ENCODE measurements around the gene RP2.

The RP2 gene

GRCh38 chrX:46836701-46837557 lies at the start of gene RP2:
RP2 (plus strand) TSS chrX:46837043; CDS start chrX:46837101, 58 bp downstream.
- DNase-seq = peak; percentile 94

- peak; percentile 42 for DNase-seq
These were observed 47.9 kb upstream of the RP2 start for GRCh38 chrX:46788902-46789301.

GRCh38 chrX:46791927-46792809 lies 44.7 kb upstream of the RP2 start:
- peak; percentile 83 for DNase-seq

GRCh38 chrX:46792810-46793188 lies 44.0 kb upstream of the RP2 start:
- DNase-seq = no peak

GRCh38 chrX:46793386-46794143 lies 43.3 kb upstream of the RP2 start:
- no peak for DNase-seq

- peak; percentile 46 for DNase-seq
These were observed 40.2 kb upstream of the RP2 start for GRCh38 chrX:46796574-46797191.

GRCh38 chrX:46803140-46803539 lies 33.7 kb upstream of the RP2 start:
- DNase-seq = no peak

- no peak for DNase-seq
These were observed 31.6 kb upstream of the RP2 start for GRCh38 chrX:46805270-46805669.

GRCh38 chrX:46811121-46811520 lies 25.7 kb upstream of the RP2 start:
- no peak for DNase-seq

- DNase-seq = peak; percentile 61
These were observed 24.4 kb upstream of the RP2 start for GRCh38 chrX:46812445-46812844.

- no peak for DNase-seq
These were observed 21.9 kb upstream of the RP2 start for GRCh38 chrX:46814966-46815365.

GRCh38 chrX:46819136-46819535 lies 17.7 kb upstream of the RP2 start:
- DNase-seq = peak; percentile 5

GRCh38 chrX:46820391-46821100 lies 16.3 kb upstream of the RP2 start:
- no peak for DNase-seq

- no peak for DNase-seq
These were observed 13.4 kb upstream of the RP2 start for GRCh38 chrX:46823481-46823880.

- DNase-seq = no peak
These were observed 5.0 kb upstream of the RP2 start for GRCh38 chrX:46831765-46832327.

- DNase-seq = peak; percentile 8
These were observed 979 bp downstream of the RP2 start for GRCh38 chrX:46837558-46838485.

- no peak for DNase-seq
These were observed 1.6 kb downstream of the RP2 start for GRCh38 chrX:46838486-46838870.

- DNase-seq = no peak
These were observed 2.2 kb downstream of the RP2 start for GRCh38 chrX:46838974-46839480.

- DNase-seq = no peak
These were observed 4.1 kb downstream of the RP2 start for GRCh38 chrX:46840946-46841345.

GRCh38 chrX:46841346-46841745 lies 4.5 kb downstream of the RP2 start:
- DNase-seq = peak; percentile 28

All from NCI-H226 (cell line).